Measurements from ENCODE around the gene CNOT3. TPM values are rescaled to one million over a fixed set of nuclear protein-coding genes. Genes with fewer than 3 reads are reported as not detected.
A peak's percentile ranks its signal among the peaks of the same experiment; 100 is the strongest.

CNOT3 gene
- total and polyA plus RNA-seq, 9 of the 15 experiments (the other 6 are each of a cell fraction or from before 2014, with no cell fraction given), result 0.27 to 60.4 (median 9.9) TPM

GRCh38 chr19:54107876-54108490, 29.6 kb upstream of the CNOT3 start:
- no peak overlapping the region for H3K4me3 ChIP-seq
- no peaks in the 10 kb centered on the region for H3K27me3 ChIP-seq (ENCODE audit: control insufficient read depth in 2 of 2, insufficient read depth in 2 of 2, low read length in 2 of 2)
- H3K9me1 ChIP-seq (ENCODE audit: control insufficient read depth, insufficient read depth, low read length), result no peaks in the 10 kb centered on the region
- intact Hi-C loops (cut with micrococcal nuclease), result no loop called here
- POLR2A ChIA-PET, result no interaction called here
- CTCF ChIA-PET (ENCODE audit: low intra/inter-chr PET ratio), result no interaction called here
- 93% methylated on average over 13 of the region's 21 CpGs for WGBS (ENCODE audit: insufficient coverage, low coverage, missing lambda C conversion rate)
- BruUV-seq (replicated peaks), result no TSS peak
- peaks cover 3% of the 10 kb centered on the region; the same call in 1 of the 2 replicates for H4K20me1 ChIP-seq (replicated peaks; ENCODE audit: control insufficient read depth, insufficient read depth, low read length)
- no peak overlapping the region for H3K9ac ChIP-seq (ENCODE audit: insufficient read depth in 1 of 2, low read depth in 2 of 2, low read length in 2 of 2)
- TF ChIP-seq POLR2G (IDR thresholded peaks at IDR 0.05; ENCODE audit: low read depth, low read length) (peak; percentile 57; the same call in 1 of the 2 replicates), FOXP4 (CRISPR knock-in tag; IDR thresholded peaks at IDR 0.05; ENCODE audit: borderline replicate concordance) (no peak), RBFOX2 (IDR thresholded peaks at IDR 0.05; ENCODE audit: low read depth, low read length) (peak; percentile 46), NKRF (IDR thresholded peaks at IDR 0.05; ENCODE audit: borderline replicate concordance) (no peak), ZNF280B (CRISPR knock-in tag; IDR thresholded peaks at IDR 0.05) (no peak)
- in situ Hi-C loops (cut with MboI), result no loop called here
- no peak overlapping the region for H3K27ac ChIP-seq (ENCODE audit: extremely low read depth, low read depth, low read length)
- H3K4me2 ChIP-seq (ENCODE audit: insufficient read depth, low read length), result no peak overlapping the region
- no peaks in the 10 kb centered on the region for H3K9me3 ChIP-seq (replicated peaks; ENCODE audit: control insufficient read depth, insufficient read depth, low read depth, low read length)
- no peak for ATAC-seq
- peaks cover 0 to 22% of the 10 kb centered on the region in 2 experiments; a peak in 3 of 5 replicates for H3K4me1 ChIP-seq (replicated peaks in 1 of 2; ENCODE audit: control insufficient read depth in 2 of 2, insufficient read depth in 2 of 2, low read length in 2 of 2)
- peaks cover 72% of the 10 kb centered on the region; the same call in 2 of the 3 replicates for H3K36me3 ChIP-seq (ENCODE audit: control insufficient read depth, insufficient read depth, low read length)
- peaks cover 20% of the 10 kb centered on the region for H3K79me2 ChIP-seq (ENCODE audit: control insufficient read depth, insufficient read depth, low read length)
- H2AFZ ChIP-seq (ENCODE audit: low read depth, low read length), result no peak overlapping the region
- FAIRE-seq, result no peak
- DNase-seq (ENCODE audit: extremely low read depth in 1 of 4, low spot score in 3 of 4), result peak in 1 of 4 experiments; percentile 12

Measured in K562 (cell line).